H1 (cell line): ENCODE measurements around the gene KRT37. TPM values are rescaled to one million over a fixed set of nuclear protein-coding genes. Genes with fewer than 3 reads are reported as not detected.

ENCODE experiments used
- CTCF ChIA-PET: fragments of 300-600 bp; sonication (Branson Sonifier 250); formaldehyde crosslinking; loops from one replicate; lab custom pipeline; 2021; ENCODE audit not compliant: partially characterized antibody; lab: Charles Lee
- POLR2A ChIA-PET: fragments of 300-600 bp; sonication (Branson Sonifier 250); formaldehyde crosslinking; loops from one replicate; lab custom pipeline; 2021; ENCODE audit warnings: inconsistent platforms; ENCODE audit not compliant: partially characterized antibody; lab: Charles Lee
- DNase-seq, 2 experiments: peaks; one replicate each; pipeline versions ENCODE4 v3.0.0 to v3.0.0-alpha.2; 2010 to 2022; ENCODE audit warnings: low spot score in 2 of 2, low read depth in 1 of 2, mixed read lengths in 1 of 2
- FAIRE-seq: peaks from 2 replicates; lab custom pipeline; 2011; peaks lifted over from hg19 to GRCh38; lab: Jason Lieb, UNC
- H2AFZ ChIP-seq: 2 replicates; pipeline ENCODE4 v1.8.1; 2012; ENCODE audit warnings: low read length, inconsistent platforms
- H2AK5ac ChIP-seq: 2 replicates; pipeline ENCODE4 v1.6.1; 2013; ENCODE audit warnings: low read depth, low read length
- H2BK120ac ChIP-seq: replicated peaks from 2 replicates; pipeline ENCODE3; 2013; ENCODE audit warnings: low read depth, low read length, inconsistent platforms
- H2BK12ac ChIP-seq: 2 replicates; pipeline ENCODE4 v1.6.1; 2013; ENCODE audit warnings: low read depth, low read length
- H2BK15ac ChIP-seq: 2 replicates; pipeline ENCODE4 v1.6.1; 2013; ENCODE audit warnings: low read length
- H2BK20ac ChIP-seq: 2 replicates; pipeline ENCODE4 v1.6.1; 2013; ENCODE audit warnings: low read length
- H2BK5ac ChIP-seq: 2 replicates; pipeline ENCODE4 v1.6.1; 2013; ENCODE audit warnings: low read depth, low read length
- H3K14ac ChIP-seq: 2 replicates; pipeline ENCODE4 v1.6.1; 2013; ENCODE audit warnings: inconsistent platforms; ENCODE audit not compliant: insufficient read length
- H3K18ac ChIP-seq: 2 replicates; pipeline ENCODE4 v1.6.1; 2013; ENCODE audit warnings: low read length; ENCODE audit errors: extremely low read depth
- H3K23ac ChIP-seq: 2 replicates; pipeline ENCODE4 v1.6.1; 2013; ENCODE audit warnings: inconsistent platforms; ENCODE audit not compliant: insufficient read length
- H3K23me2 ChIP-seq: 2 replicates; pipeline ENCODE4 v1.6.1; 2013; ENCODE audit warnings: low read depth, low read length
- H3K27ac ChIP-seq: 2 replicates; pipeline ENCODE4 v1.6.1; 2011; ENCODE audit warnings: low read depth, low read length, inconsistent platforms
- H3K27me3 ChIP-seq, 4 experiments: replicated peaks in 1 of 4; 1 replicate in 1 of 4; 2 replicates in 3 of 4; pipeline versions ENCODE4 v1.6.1 to v1.8.1; 2011 to 2013; ENCODE audit warnings: low read length in 3 of 4, mild to moderate bottlenecking in 3 of 4, inconsistent platforms in 2 of 4, mixed read lengths in 2 of 4, moderate library complexity in 1 of 4; ENCODE audit not compliant: control insufficient read depth in 3 of 4, insufficient read depth in 3 of 4; ENCODE audit errors: extremely low read depth in 1 of 4
- H3K36me3 ChIP-seq, 4 experiments: 2 replicates each; pipeline versions ENCODE4 v1.6.1 to v1.8.1; 2011 to 2013; ENCODE audit warnings: mild to moderate bottlenecking in 4 of 4, low read length in 3 of 4, moderate library complexity in 2 of 4, control low read depth in 1 of 4, inconsistent platforms in 1 of 4; ENCODE audit not compliant: insufficient read depth in 4 of 4, control insufficient read depth in 2 of 4
- H3K4ac ChIP-seq: replicated peaks from 2 replicates; pipeline ENCODE3; 2013; ENCODE audit warnings: low read length, low read depth, mixed read lengths, inconsistent platforms; ENCODE audit not compliant: insufficient read length
- H3K4me1 ChIP-seq, 4 experiments: replicated peaks in 1 of 4; 1 replicate in 1 of 4; 2 replicates in 3 of 4; pipeline versions ENCODE4 v1.6.1 to v1.8.1; 2011 to 2013; ENCODE audit warnings: low read length in 3 of 4, inconsistent platforms in 2 of 4, mixed read lengths in 1 of 4; ENCODE audit not compliant: insufficient read depth in 4 of 4, control insufficient read depth in 3 of 4
- H3K4me2 ChIP-seq, 2 experiments: 2 replicates each; pipeline versions ENCODE4 v1.6.1 to v1.8.1; 2011 to 2013; ENCODE audit warnings: low read depth in 2 of 2, low read length in 2 of 2, control low read depth in 1 of 2, inconsistent platforms in 1 of 2, mild to moderate bottlenecking in 1 of 2; ENCODE audit not compliant: insufficient read depth in 1 of 2
- H3K4me3 ChIP-seq, 4 experiments: fragments of 200-600, 300-600 bp in 1 of 4; sonication (generic), shearing (Covaris generic), sonication (Bioruptor Twin) in 1 of 4; 2 replicates each; pipeline versions ENCODE4 v1.5.1 to v1.8.1; 2011 to 2016; ENCODE audit warnings: low read length in 4 of 4, low read depth in 3 of 4, control low read depth in 2 of 4, inconsistent platforms in 2 of 4, mild to moderate bottlenecking in 2 of 4, mixed read lengths in 1 of 4, moderate library complexity in 1 of 4; ENCODE audit not compliant: insufficient read depth in 2 of 4; ENCODE audit errors: extremely low read depth in 1 of 4
- H3K56ac ChIP-seq: replicated peaks from 2 replicates; pipeline ENCODE3; 2013; ENCODE audit warnings: low read depth, mild to moderate bottlenecking, mixed read lengths, low read length, inconsistent platforms; ENCODE audit not compliant: insufficient read length
- H3K79me1 ChIP-seq: 2 replicates; pipeline ENCODE4 v1.6.1; 2013; ENCODE audit warnings: low read depth, low read length, control low read depth
- H3K79me2 ChIP-seq, 2 experiments: 2 replicates each; pipeline versions ENCODE4 v1.6.1 to v1.8.1; 2012 to 2013; ENCODE audit warnings: low read length in 2 of 2, mild to moderate bottlenecking in 2 of 2, inconsistent platforms in 1 of 2; ENCODE audit not compliant: insufficient read depth in 2 of 2, control insufficient read depth in 1 of 2
- H3K9ac ChIP-seq, 4 experiments: replicated peaks in 1 of 4; 1 replicate in 1 of 4; 2 replicates in 3 of 4; pipeline versions ENCODE4 v1.6.1 to v1.8.1; 2011 to 2013; ENCODE audit warnings: low read depth in 3 of 4, low read length in 3 of 4, control low read depth in 2 of 4, mild to moderate bottlenecking in 2 of 4, moderate library complexity in 2 of 4, inconsistent platforms in 1 of 4; ENCODE audit errors: extremely low read depth in 1 of 4
- H3K9me3 ChIP-seq, 2 experiments: 2 replicates each; pipeline versions ENCODE4 v1.6.1 to v1.8.1; 2012 to 2013; ENCODE audit warnings: mild to moderate bottlenecking in 2 of 2, moderate library complexity in 2 of 2, control low read depth in 1 of 2, inconsistent platforms in 1 of 2, low read depth in 1 of 2, low read length in 1 of 2, mixed read lengths in 1 of 2; ENCODE audit not compliant: insufficient read depth in 2 of 2
- H4K20me1 ChIP-seq, 2 experiments: replicated peaks in 1 of 2; 2 replicates each; pipeline versions ENCODE3 to v1.8.1; 2011 to 2013; ENCODE audit warnings: inconsistent platforms in 2 of 2, low read length in 2 of 2, mild to moderate bottlenecking in 1 of 2; ENCODE audit not compliant: insufficient read depth in 2 of 2, control insufficient read depth in 1 of 2
- H4K5ac ChIP-seq: 2 replicates; pipeline ENCODE4 v1.6.1; 2013; ENCODE audit warnings: low read length, low read depth, mixed read lengths, inconsistent platforms; ENCODE audit not compliant: insufficient read length
- H4K8ac ChIP-seq: 2 replicates; pipeline ENCODE4 v1.8.0; 2013; ENCODE audit warnings: mild to moderate bottlenecking, moderate library complexity, low read length, inconsistent platforms; ENCODE audit not compliant: insufficient read depth; ENCODE audit errors: extremely low read depth
- H4K91ac ChIP-seq: replicated peaks from 2 replicates; pipeline ENCODE3; 2013; ENCODE audit warnings: low read length, mixed read lengths, inconsistent platforms; ENCODE audit not compliant: insufficient read length
- ASH2L ChIP-seq: fragments of 200-600, 300-600 bp; sonication (generic); IDR thresholded peaks from one replicate; pipeline ENCODE4 v1.7.1; 2017; ENCODE audit warnings: low read length
- BCL11A ChIP-seq, 2 experiments: IDR thresholded peaks; one replicate each; pipeline ENCODE4 v1.6.1; 2011; ENCODE audit warnings: low read depth in 2 of 2, low read length in 2 of 2, mild to moderate bottlenecking in 2 of 2
- CHD2 ChIP-seq: IDR thresholded peaks from 2 replicates; pipeline ENCODE4 v1.6.1; 2012; ENCODE audit warnings: low read length, improper control_type of control experiment
- CREB1 ChIP-seq: IDR thresholded peaks from 2 replicates; pipeline ENCODE4 v1.6.1; 2012; ENCODE audit warnings: inconsistent platforms
- EGR1 ChIP-seq: IDR thresholded peaks from 2 replicates; pipeline ENCODE4 v1.6.1; 2011; ENCODE audit warnings: low read depth, low read length, borderline replicate concordance
- EP300 ChIP-seq, 2 experiments: IDR thresholded peaks; 1 replicate in 1 of 2; 2 replicates in 1 of 2; pipeline ENCODE4 v1.6.1; 2011 to 2012; ENCODE audit warnings: low read depth in 2 of 2, low read length in 2 of 2, mild to moderate bottlenecking in 2 of 2, borderline replicate concordance in 1 of 2, inconsistent platforms in 1 of 2, moderate library complexity in 1 of 2
- GTF2F1 ChIP-seq: IDR thresholded peaks from 2 replicates; pipeline ENCODE4 v1.6.1; 2012; ENCODE audit warnings: low read depth, low read length, improper control_type of control experiment, borderline replicate concordance
- HDAC2 ChIP-seq, 2 experiments: fragments of 300-600 bp in 1 of 2; sonication (generic) in 1 of 2; IDR thresholded peaks; 2 replicates each; pipeline ENCODE4 v1.6.1; 2011 to 2012; ENCODE audit warnings: low read depth in 2 of 2, low read length in 2 of 2, mild to moderate bottlenecking in 2 of 2, moderate library complexity in 2 of 2, borderline replicate concordance in 1 of 2, inconsistent platforms in 1 of 2
- KDM1A ChIP-seq: fragments of 200-600, 300-600 bp; sonication (generic); IDR thresholded peaks from 2 replicates; pipeline ENCODE4 v1.7.1; 2016; ENCODE audit warnings: mild to moderate bottlenecking, low read length, borderline replicate concordance
- RAD21 ChIP-seq, 2 experiments: IDR thresholded peaks in 1 of 2; conservative IDR thresholded peaks in 1 of 2; 2 replicates each; pipeline ENCODE4 v1.6.1; 2011; ENCODE audit warnings: low read depth in 2 of 2, low read length in 2 of 2, improper control_type of control experiment in 1 of 2, inconsistent platforms in 1 of 2, mild to moderate bottlenecking in 1 of 2, moderate library complexity in 1 of 2
- SIX5 ChIP-seq: IDR thresholded peaks from 2 replicates; pipeline ENCODE4 v1.6.1; 2011; ENCODE audit warnings: mild to moderate bottlenecking, low read depth, low read length
- SP2 ChIP-seq: IDR thresholded peaks from 2 replicates; pipeline ENCODE4 v1.6.1; 2012; ENCODE audit warnings: mild to moderate bottlenecking, low read length, inconsistent platforms
- SP4 ChIP-seq: IDR thresholded peaks from 2 replicates; pipeline ENCODE4 v1.6.1; 2012; ENCODE audit warnings: low read length, inconsistent platforms
- TAF7 ChIP-seq: optimal IDR thresholded peaks from 2 replicates; pipeline ENCODE3; 2011; ENCODE audit warnings: low read depth, mild to moderate bottlenecking, inconsistent platforms, low read length, moderate library complexity, borderline replicate concordance
- ZNF274 ChIP-seq: IDR thresholded peaks from 2 replicates; pipeline ENCODE4 v1.7.0; 2012; ENCODE audit warnings: low read length, borderline replicate concordance; ENCODE audit errors: extremely low read depth
- WGBS, 2 experiments: shearing (Covaris generic) in 1 of 2; methylation state at CpG; one replicate each; pipeline versions ENCODE4 v1.1.6 to v1.1.7; 2013 to 2015; ENCODE audit warnings: low lambda C conversion rate in 2 of 2, mixed read lengths in 2 of 2, inconsistent platforms in 1 of 2, low coverage in 1 of 2, missing lambda C conversion rate in 1 of 2; ENCODE audit not compliant: insufficient replicate concordance in 2 of 2, insufficient coverage in 1 of 2, insufficient read length in 1 of 2; ENCODE audit errors: extremely low coverage in 1 of 2, missing lambda C conversion rate in 1 of 2; 5-methylcytosine and 5-hydroxymethylcytosine counted together
- polyA plus RNA-seq, 7 experiments: library from polyadenylated mRNA; depleted of rRNA in 3 of 7; stranded (reverse) in 5 of 7; unstranded in 2 of 7; fragments of >200 nt in 5 of 7; fragments of 200-250 nt in 2 of 7; gene quantifications; 1 replicate in 5 of 7; 2 replicates in 1 of 7; 4 replicates in 1 of 7; pipeline versions ENCODE4 v1.2.1 to v1.2.3, GENCODE V29; 2011 to 2013; ENCODE audit warnings: missing spikeins in 2 of 7, mixed read lengths in 2 of 7
- total RNA-seq: library from RNA; stranded (reverse); fragmentation: NEBNext Ultra II Directional; extraction: Animal tissue kit (Norgen Biotek cat#: 25700); gene quantifications from 2 replicates; pipeline ENCODE4 v1.2.1, GENCODE V29; 2021

Gene KRT37
- total and polyA plus RNA-seq, 2 of the 8 experiments (the other 6 are each of a cell fraction or from before 2014, with no cell fraction given), result not detected

GRCh38 chr17:41444640-41445039, 20.3 kb upstream of the KRT37 start:
- no peak for FAIRE-seq
- H4K20me1 ChIP-seq, result no peaks in the 10 kb centered on the region
- no peak overlapping the region for H2BK5ac ChIP-seq
- CTCF ChIA-PET, result interaction anchor here (0.8 to 2.9 kb wide), 4 partner anchors 11 to 104 kb away, joined by 4 to 14 read pairs (median 6); no protein-coding TSS in a partner anchor
- H3K56ac ChIP-seq, result no peak overlapping the region
- H3K27ac ChIP-seq, result no peak overlapping the region
- H2BK20ac ChIP-seq, result no peak overlapping the region
- H3K14ac ChIP-seq, result no peak overlapping the region
- H3K9ac ChIP-seq, result no peak overlapping the region
- no peak overlapping the region for H2AFZ ChIP-seq
- H3K4ac ChIP-seq, result no peak overlapping the region
- no peak overlapping the region for H4K91ac ChIP-seq
- no peak overlapping the region for H4K8ac ChIP-seq
- H3K79me1 ChIP-seq, result no peaks in the 10 kb centered on the region
- WGBS, 2 experiments, result 59% methylated on average over 3 of the region's 3 CpGs; no CpG with 5 or more reads in 1 of the 2 experiments
- H3K23me2 ChIP-seq, result no peaks in the 10 kb centered on the region
- H2BK15ac ChIP-seq, result no peak overlapping the region
- H3K36me3 ChIP-seq, result no peaks in the 10 kb centered on the region
- no peak overlapping the region for H3K23ac ChIP-seq
- no peaks in the 10 kb centered on the region; a peak in 1 of 7 replicates for H3K4me1 ChIP-seq
- no peak overlapping the region for H2BK120ac ChIP-seq
- H2BK12ac ChIP-seq, result no peak overlapping the region
- H3K27me3 ChIP-seq, result no peaks in the 10 kb centered on the region; a peak in 1 of 7 replicates
- DNase-seq, result no peak
- no peak overlapping the region for H3K4me2 ChIP-seq
- H3K18ac ChIP-seq, result no peak overlapping the region
- H3K79me2 ChIP-seq, result no peaks in the 10 kb centered on the region
- POLR2A ChIA-PET, result no interaction called here
- H3K9me3 ChIP-seq, result no peaks in the 10 kb centered on the region; a peak in 1 of 4 replicates
- H3K4me3 ChIP-seq, result no peak overlapping the region
- no peak overlapping the region for H4K5ac ChIP-seq
- H2AK5ac ChIP-seq, result no peak overlapping the region
- no peak for TF ChIP-seq SP4
- TF ChIP-seq EP300 (IDR thresholded peaks at IDR 0.05; ENCODE audit: borderline replicate concordance in 1 of 2, low read depth in 2 of 2, low read length in 2 of 2), result no peak
- TF ChIP-seq CHD2, result no peak
- no peak for TF ChIP-seq ZNF274
- no peak for TF ChIP-seq BCL11A (IDR thresholded peaks at IDR 0.05; ENCODE audit: low read depth in 2 of 2, low read length in 2 of 2)
- TF ChIP-seq KDM1A, result no peak
- TF ChIP-seq EGR1, result no peak
- no peak for TF ChIP-seq CREB1
- no peak for TF ChIP-seq ASH2L
- TF ChIP-seq GTF2F1, result no peak
- no peak for TF ChIP-seq SP2
- no peak for TF ChIP-seq TAF7
- TF ChIP-seq RAD21 (IDR thresholded peaks at IDR 0.05 in 1 of 2, conservative IDR thresholded peaks at IDR 0.05 in 1 of 2; ENCODE audit: low read depth in 2 of 2, low read length in 2 of 2), result no peak
- TF ChIP-seq SIX5, result no peak
- TF ChIP-seq HDAC2 (IDR thresholded peaks at IDR 0.05; ENCODE audit: borderline replicate concordance in 1 of 2, low read depth in 2 of 2, low read length in 2 of 2), result no peak
